MG63 (cell line): ENCODE measurements around the gene ABCG1. TPM values are rescaled to one million over a fixed set of nuclear protein-coding genes. Genes with fewer than 3 reads are reported as not detected.

Experiments
- DNase-seq: peaks from one replicate; pipeline ENCODE4 v3.0.0-alpha.2; 2020
- H3K27me3 ChIP-seq: fragments of 250-450 bp; sonication (Bioruptor Pico); 2 replicates; pipeline ENCODE4 v1.5.1; 2020; ENCODE audit warnings: mild to moderate bottlenecking, moderate library complexity
- H3K36me3 ChIP-seq: fragments of 250-450 bp; sonication (Bioruptor Pico); 2 replicates; pipeline ENCODE4 v1.5.1; 2020; ENCODE audit warnings: mild to moderate bottlenecking, moderate library complexity
- H3K4me3 ChIP-seq: fragments of 250-450 bp; sonication (Bioruptor Pico); 2 replicates; pipeline ENCODE4 v1.5.1; 2020; ENCODE audit warnings: mild to moderate bottlenecking, moderate library complexity
- H3K9me3 ChIP-seq: fragments of 250-450 bp; sonication (Bioruptor Pico); 2 replicates; pipeline ENCODE4 v1.5.1; 2020; ENCODE audit warnings: mild to moderate bottlenecking, moderate library complexity
- total RNA-seq: library from RNA; depleted of rRNA; stranded (reverse); fragments of >200 nt; shearing (Covaris generic); gene quantifications from 2 replicates; pipeline ENCODE4 v1.2.3, GENCODE V29; 2014; ENCODE audit warnings: low replicate concordance

The ABCG1 gene
- total RNA-seq, 1 experiment from 2014 or later: 0.82 TPM

DNA sequence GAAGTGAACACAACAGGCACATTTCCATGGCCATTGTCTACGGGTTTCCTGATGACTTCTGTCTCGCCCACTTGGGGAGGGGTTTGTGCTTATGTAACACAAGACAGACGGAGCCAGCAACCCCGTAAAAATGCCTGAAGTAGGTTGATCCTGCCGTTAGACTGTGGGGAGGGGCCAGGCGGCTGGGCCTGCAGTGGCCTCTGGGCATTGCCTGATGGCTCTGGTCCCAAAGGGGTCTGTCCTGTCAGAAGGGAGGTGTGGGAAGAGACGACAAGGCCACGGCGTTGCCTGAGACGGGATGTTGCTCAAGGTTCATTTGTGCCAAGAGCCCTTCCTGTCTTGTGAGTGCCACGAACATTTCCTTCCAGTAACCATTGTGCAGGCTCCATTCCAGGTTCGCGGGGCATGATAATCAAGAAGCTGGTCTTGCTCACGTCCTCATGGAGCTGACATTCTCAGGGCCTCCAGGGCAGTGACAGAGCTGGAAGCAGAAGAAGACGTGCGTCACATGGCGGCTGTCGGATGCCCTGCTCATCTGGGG lies 44.7 kb downstream of the ABCG1 start:
- no peaks in the 10 kb centered on the region for H3K36me3 ChIP-seq
- H3K9me3 ChIP-seq: no peaks in the 10 kb centered on the region
- DNase-seq: peak; percentile 13
- H3K4me3 ChIP-seq: no peak overlapping the region
- no peaks in the 10 kb centered on the region for H3K27me3 ChIP-seq

DNA sequence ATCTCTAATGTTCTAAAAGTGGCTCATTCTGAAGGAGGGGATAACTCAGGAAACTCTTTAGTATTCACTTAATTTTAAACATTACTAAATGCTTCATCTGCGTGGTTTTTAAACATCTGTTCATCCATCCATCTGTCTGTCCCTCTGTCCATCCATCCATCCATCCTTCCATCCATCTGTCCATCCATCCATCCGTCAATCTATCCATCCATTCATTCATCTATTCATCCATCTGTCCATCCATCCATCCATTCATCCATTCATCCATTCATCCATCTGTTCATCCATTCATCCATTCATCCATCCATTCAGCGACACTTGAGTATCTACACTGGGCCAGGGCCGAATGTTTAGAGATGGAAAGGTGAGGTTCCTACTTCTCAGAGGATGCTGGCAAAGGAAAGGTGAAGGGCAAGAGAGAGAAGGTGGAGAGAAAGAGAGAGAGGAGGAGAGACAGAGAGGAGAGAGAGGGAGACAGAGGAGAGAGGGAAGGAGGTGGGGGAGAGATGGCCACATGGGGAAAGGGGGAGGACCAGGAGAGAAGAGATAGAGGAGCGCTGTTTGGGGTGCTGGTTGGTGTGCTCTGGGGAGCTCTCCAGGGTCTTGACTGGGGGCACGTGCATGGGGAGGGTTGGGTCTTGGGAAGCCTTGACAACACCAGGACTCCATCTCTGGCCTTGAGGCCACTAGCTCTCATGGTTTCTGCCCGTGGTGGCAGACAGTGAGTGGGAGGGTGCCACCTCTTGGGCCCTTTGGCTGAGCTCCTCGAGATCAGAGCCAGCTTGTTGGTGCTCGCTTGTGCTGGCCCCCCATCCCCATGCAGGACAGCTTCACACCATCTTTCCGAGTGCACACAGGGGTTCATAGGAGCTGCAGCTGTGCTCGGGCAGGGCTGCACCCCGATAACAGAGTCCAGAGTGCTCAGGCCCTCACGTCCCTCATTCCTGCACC lies 45.6 kb downstream of the ABCG1 start:
- Histone ChIP-seq H3K27me3 (no peaks in the 10 kb centered on the region), H3K36me3 (no peaks in the 10 kb centered on the region), H3K4me3 (no peak overlapping the region), H3K9me3 (no peaks in the 10 kb centered on the region)
- DNase-seq: no peak

DNA sequence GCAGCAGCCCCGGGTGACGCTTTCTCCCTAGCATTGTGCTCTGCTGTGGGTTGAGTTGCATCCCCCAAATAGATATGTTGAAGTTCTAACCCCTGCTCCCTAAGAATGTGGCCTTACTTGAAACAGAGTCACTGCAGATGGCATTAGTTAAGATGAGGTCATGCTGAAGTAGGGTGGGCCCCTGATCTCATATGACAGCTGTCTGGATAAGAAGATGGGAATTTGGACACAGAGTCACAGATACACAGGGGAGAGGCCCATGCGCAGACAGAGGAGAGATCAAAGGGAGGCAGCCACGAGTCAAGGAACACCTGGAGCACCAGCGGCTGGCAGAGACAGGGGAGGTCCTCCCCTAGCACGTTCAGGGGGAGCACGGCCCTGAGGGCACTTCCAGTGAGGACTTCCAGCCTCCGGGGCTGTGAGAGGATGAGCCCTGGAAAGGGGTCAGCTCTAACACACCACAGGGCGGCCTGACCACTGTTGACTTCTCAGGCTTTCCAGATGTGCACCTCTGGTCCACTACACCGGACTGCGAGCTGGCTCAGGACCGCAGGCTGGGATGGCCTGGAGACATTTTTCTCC lies 46.4 kb downstream of the ABCG1 start:
- H3K9me3 ChIP-seq: no peaks in the 10 kb centered on the region
- H3K4me3 ChIP-seq: no peak overlapping the region
- H3K36me3 ChIP-seq: no peaks in the 10 kb centered on the region
- no peaks in the 10 kb centered on the region for H3K27me3 ChIP-seq
- no peak for DNase-seq

DNA sequence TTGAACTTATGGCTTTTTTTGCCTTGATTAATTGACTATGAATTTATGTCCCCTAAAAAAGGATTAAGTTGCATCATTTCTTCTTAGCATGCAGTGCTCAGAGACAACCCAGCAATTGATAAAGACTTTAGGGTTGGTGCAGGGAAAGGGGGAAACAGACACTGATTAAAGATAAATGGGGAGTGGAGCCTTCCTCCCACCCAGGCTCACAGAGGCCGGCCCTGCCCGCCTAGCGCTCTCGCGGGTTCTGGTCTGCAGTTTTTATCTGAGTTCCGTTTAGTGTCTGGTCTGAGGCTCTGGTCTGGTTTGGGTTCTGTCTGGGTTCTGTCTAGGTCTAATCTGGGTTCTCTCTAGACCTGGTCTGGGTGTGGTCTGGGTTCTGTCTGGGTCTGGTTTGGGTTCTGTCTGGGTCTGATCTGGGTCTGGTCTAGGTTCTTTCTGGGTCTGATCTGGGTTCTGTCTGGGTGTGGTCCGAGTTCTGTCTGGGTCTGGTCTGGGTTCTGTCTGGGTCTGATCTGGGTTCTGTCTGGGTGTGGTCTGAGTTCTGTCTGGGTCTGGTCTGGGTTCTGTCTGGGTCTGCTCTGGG lies 48.1 kb downstream of the ABCG1 start:
- Histone ChIP-seq H3K9me3 (no peaks in the 10 kb centered on the region), H3K36me3 (no peaks in the 10 kb centered on the region), H3K4me3 (no peak overlapping the region), H3K27me3 (no peaks in the 10 kb centered on the region)
- DNase-seq: no peak

DNA sequence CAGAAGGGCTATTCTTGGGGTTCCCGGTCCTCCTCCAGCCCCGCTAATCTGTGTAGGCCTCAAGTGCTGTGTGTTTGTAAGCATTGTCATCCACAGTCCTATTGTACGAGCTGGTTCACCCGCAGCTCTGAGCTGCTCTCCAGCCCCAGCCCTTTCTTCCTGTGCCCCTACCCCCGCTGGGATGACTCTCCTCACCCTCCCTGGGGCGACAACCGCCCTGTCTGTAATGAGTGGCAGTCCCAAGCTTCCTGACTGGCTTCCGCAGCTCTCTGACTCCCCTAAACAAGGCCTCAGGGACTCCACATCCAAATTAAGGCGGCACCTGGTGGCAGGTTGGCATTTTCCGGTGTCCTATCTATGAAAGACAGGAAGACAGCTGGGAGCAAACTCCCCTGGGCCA lies 50.4 kb downstream of the ABCG1 start:
- Histone ChIP-seq H3K36me3 (no peaks in the 10 kb centered on the region), H3K9me3 (no peaks in the 10 kb centered on the region), H3K27me3 (no peaks in the 10 kb centered on the region), H3K4me3 (no peak overlapping the region)
- DNase-seq: no peak

DNA sequence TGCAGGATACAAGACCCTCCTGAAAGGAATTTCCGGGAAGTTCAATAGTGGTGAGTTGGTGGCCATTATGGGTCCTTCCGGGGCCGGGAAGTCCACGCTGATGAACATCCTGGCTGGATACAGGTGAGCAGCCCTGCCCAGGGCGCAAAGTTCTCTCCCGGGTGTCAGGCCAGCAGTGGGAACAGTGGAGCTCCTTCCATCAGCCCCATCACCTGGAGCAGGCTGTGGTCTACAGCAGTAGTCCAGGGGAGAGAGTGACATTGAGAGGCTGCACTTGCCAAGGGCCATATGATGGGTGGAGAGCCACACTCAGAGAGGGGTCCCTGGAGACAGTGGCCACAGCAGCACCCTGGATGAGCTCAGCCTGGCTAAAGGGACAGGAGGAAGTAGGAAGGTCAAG lies 52.1 kb downstream of the ABCG1 start:
- no peaks in the 10 kb centered on the region for H3K9me3 ChIP-seq
- no peak for DNase-seq
- no peaks in the 10 kb centered on the region for H3K27me3 ChIP-seq
- H3K4me3 ChIP-seq: no peak overlapping the region
- H3K36me3 ChIP-seq: no peaks in the 10 kb centered on the region

DNA sequence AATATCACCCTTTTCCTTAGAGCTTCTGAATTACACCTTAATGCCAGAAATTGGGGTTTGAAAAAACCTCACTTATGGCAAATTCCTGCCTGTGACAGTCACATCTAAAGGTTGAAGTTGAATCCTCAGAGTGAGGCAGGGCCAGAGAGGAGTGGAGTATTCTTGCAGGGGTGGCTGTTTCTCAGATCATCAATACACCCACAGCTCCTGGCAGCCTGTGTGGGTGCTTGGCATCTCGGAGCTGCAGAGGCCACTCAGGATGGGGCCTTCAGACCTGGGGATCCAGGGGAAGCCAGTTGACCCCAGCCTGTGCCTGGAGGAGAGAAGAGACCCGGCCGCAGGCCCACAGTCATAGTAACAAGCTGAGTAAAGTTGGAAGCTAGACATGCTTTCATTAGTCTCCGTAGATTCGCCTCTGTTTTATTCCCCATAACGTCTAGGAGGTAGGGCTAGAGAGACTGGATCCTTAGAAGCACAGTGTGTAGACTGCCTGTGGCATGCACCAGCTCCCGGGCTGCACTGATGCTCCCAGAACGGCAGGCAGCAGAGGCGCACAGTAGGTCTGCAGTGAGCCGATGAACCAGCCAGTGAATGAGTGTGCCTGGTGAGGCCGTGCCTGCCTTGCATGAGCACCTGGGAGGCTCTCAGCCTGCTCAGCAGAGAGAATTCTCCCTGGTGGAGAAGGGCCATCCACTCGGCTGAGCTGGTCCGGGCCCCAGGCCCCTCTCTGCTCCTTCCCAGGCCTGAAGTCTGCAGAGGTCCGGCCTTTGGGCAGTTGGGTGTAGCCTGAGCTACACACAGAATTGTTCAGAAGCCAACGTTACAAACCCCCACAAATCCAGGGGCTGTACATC lies 53.4 kb downstream of the ABCG1 start:
- Histone ChIP-seq H3K4me3 (no peak overlapping the region), H3K36me3 (no peaks in the 10 kb centered on the region), H3K27me3 (no peaks in the 10 kb centered on the region), H3K9me3 (no peaks in the 10 kb centered on the region)
- DNase-seq: no peak

DNA sequence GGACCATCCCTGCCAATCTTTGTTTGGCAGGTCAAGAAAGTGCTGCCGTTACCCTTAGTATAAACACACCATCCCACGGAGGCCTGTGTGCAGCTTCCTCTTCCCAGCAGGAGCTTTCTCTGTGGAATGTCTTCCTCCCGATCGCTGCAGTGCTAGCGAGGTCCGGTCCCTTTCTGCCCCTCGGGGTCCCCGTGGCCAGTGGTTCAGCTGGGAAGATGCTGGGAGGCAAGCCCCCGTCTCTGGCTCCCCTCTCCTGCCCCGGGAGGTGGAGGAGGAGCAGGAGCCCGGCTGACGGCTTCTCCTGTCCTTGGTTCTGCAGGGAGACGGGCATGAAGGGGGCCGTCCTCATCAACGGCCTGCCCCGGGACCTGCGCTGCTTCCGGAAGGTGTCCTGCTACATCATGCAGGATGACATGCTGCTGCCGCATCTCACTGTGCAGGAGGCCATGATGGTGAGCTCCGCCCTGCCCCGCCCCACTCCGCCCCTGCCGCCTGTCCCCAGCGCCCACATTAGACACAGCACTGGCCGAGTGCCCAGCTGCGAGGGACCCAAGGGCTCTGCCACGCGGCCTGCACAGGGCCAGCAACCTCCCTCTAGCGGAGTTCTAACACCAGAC lies 54.2 kb downstream of the ABCG1 start:
- Histone ChIP-seq H3K36me3 (no peaks in the 10 kb centered on the region), H3K9me3 (no peaks in the 10 kb centered on the region), H3K4me3 (no peak overlapping the region), H3K27me3 (no peaks in the 10 kb centered on the region)
- no peak for DNase-seq

DNA sequence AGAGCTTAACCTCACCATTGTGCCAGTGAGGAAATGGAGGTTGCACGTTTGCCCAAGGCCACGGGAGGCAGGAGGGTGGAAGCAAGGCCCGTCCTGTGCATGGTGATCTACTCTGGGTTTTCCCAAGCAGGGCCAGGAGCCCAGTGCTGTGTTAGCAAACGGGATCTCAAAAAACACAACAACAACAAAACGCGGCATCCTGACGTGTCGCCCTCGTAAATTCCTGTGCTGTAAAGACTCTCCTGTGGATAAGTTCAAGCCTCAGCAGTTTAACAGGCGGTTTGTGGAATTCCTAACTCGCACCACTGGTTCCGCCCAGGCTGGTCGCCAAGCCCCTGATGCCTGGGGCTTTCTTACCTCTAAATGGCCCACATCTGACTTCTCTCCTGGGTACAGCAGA lies 57.1 kb downstream of the ABCG1 start:
- no peaks in the 10 kb centered on the region for H3K9me3 ChIP-seq
- no peaks in the 10 kb centered on the region for H3K27me3 ChIP-seq
- DNase-seq: no peak
- H3K4me3 ChIP-seq: no peak overlapping the region
- no peaks in the 10 kb centered on the region for H3K36me3 ChIP-seq

DNA sequence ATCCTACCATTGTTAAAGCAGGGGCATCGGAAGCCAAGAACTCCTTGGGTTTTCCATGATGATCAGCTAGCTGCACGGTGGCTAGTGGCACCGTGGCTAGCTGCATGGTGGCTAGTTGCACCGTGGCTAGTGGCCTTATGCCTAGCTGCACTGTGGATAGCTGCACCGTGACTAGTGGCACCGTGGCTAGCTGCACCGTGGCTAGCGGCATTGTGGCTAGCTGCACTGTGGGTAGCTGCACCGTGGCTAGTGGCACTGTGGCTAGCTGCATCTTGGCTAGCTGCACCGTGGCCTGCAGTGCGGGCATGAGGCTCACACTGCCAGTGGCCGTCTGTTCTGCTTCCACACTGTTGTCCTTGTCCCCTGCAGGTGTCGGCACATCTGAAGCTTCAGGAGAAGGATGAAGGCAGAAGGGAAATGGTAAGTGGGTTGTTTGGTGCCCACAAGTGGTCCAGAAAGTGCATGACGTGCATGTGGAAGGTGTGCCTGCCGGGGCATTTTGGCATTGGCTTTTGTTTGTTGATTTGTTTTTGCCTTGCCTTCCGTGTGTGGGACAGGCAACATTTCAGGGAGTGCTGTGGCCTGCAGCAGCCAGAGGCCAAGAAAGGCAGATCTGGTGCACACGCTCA lies 57.7 kb downstream of the ABCG1 start:
- no peak for DNase-seq
- no peak overlapping the region for H3K4me3 ChIP-seq

DNA sequence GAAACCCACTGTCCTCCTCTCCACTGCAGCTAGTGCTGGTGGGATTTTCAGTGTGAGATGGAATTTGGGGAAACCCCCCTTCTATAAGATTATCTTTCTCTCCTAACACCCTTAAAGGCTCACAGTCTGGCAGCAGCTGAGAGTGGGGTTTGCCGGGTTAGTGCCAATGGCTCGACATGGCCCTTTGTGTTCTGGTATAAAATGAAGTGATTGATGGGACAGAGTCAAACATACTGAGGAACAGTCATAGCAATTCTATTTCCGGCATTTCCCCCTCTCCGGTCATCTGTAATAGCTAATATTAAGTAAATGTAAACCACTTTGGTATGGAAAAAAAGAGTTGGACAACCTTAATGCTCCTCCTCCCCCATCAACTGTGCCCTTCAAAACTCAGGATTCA lies 58.7 kb downstream of the ABCG1 start:
- no peak for DNase-seq
- no peak overlapping the region for H3K4me3 ChIP-seq
- no peaks in the 10 kb centered on the region for H3K36me3 ChIP-seq
- no peaks in the 10 kb centered on the region for H3K27me3 ChIP-seq
- no peaks in the 10 kb centered on the region for H3K9me3 ChIP-seq

More for the DNA sequence above, 57.7 kb downstream of the ABCG1 start:
- Histone ChIP-seq H3K36me3 (no peaks in the 10 kb centered on the region), H3K27me3 (no peaks in the 10 kb centered on the region), H3K9me3 (no peaks in the 10 kb centered on the region)

DNA sequence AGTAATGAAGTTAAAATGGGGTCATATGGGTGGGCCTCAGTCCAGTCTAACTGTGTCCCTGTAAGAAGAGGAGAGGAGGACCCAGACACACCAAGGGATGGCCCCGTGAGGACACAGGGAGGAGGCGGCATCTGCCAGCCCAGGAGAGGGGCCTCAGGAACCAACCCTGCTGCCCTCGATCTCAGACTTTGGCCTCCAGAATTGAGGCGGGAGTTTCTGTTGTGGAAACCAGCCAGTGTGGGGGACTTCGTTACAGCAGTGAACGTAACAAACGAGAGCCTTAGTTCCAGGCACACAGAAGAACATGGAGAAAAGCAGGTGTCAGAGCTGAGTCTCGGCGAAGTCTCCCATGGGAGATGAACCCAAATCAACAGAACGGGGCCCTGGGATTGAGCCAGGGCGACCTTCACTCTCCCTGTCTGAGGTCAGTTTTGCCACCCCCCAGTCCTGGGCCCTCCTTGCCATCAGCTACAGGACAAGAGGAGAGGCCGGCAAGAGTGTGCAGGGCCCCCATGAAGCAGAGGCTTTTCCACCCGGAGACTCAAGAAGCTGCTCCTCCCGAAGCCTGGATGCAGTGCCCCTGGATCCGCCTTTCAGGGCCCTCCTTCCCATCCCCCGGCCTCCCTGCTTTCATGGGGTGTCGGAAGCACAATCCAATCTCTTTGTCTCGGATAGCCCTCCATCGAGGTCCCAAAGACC lies 59.7 kb downstream of the ABCG1 start:
- Histone ChIP-seq H3K4me3 (no peak overlapping the region), H3K36me3 (no peaks in the 10 kb centered on the region), H3K27me3 (no peaks in the 10 kb centered on the region), H3K9me3 (no peaks in the 10 kb centered on the region)
- no peak for DNase-seq

DNA sequence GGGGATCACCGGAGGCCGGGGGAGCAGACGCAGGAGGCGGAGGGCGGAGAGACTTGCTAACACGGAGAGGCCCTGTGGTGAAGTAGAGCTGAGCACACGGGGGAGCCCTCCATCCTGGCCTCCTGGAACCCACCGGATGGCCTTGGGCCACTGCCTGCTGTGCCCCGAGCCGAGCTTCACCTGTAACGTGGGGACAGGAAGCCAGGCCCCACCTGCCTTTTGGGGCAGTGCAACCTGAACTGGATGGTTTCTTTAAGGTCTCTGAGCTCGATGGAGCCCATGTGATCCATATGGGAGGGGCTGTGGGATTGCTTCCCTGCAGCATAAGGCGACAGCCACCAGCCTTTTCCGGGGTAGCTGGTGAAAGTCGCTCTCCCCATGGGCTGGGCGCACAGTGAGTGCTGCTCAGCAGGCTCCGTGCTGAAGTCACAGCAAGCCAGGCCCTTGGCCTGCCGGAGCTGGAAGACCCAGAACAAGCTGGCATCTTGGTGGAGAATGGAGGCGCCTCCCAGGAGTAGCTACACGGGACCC lies 60.5 kb downstream of the ABCG1 start:
- no peak for DNase-seq
- no peaks in the 10 kb centered on the region for H3K9me3 ChIP-seq
- H3K27me3 ChIP-seq: no peaks in the 10 kb centered on the region
- H3K36me3 ChIP-seq: no peaks in the 10 kb centered on the region
- H3K4me3 ChIP-seq: no peak overlapping the region

DNA sequence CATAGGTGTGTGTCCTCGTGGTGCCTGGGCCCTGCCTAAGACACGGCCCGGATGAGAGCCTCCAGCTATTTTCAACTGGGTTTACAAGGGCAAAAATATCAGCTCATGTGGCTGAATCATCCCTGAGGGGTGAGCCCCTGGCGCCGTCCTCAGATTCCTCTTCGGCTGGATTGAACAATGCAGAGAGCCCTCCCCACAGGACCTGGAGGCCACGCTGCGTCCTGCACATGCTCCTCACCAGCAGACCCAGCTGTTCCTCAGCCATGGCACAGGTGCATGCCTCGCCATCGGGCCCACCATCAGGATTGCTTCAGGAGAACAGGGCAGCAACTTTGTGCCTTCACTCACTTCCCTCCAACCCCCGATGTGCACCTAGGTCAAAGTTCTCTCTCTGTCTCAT lies 60.9 kb downstream of the ABCG1 start:
- Histone ChIP-seq H3K4me3 (no peak overlapping the region), H3K36me3 (no peaks in the 10 kb centered on the region), H3K27me3 (no peaks in the 10 kb centered on the region), H3K9me3 (no peaks in the 10 kb centered on the region)
- DNase-seq: no peak
